Common myeloid progenitor, CD34-positive (primary cell): ENCODE data around the gene APOBR.
"Not testable (repeated sequence)": the region's sequence is repeated elsewhere in the genome, so short reads cannot be mapped to it uniquely, and the experiment has no call there.

Source experiments
- CTCF ChIA-PET: fragments of 350-600 bp; sonication (Branson Sonifier 250); formaldehyde crosslinking; loops from one replicate; lab custom pipeline; 2021; ENCODE audit warnings: antibody characterized with exemption; lab: Charles Lee
- POLR2A ChIA-PET: fragments of 350-600 bp; sonication (Branson Sonifier 250); formaldehyde crosslinking; loops from one replicate; lab custom pipeline; 2021; ENCODE audit warnings: antibody characterized with exemption; lab: Charles Lee
- DNase-seq, 3 donors: peaks; one replicate each; pipeline versions ENCODE4 v3.0.0 to v3.0.0-alpha.2; 2013
- H3K27ac ChIP-seq, 2 experiments: 1 replicate in 1 of 2; 2 replicates in 1 of 2; pipeline ENCODE4 v1.7.0; 2013; ENCODE audit warnings: inconsistent platforms in 2 of 2, low read length in 2 of 2, mild to moderate bottlenecking in 2 of 2, low read depth in 1 of 2, moderate library complexity in 1 of 2; ENCODE audit not compliant: severe bottlenecking in 2 of 2, insufficient read depth in 1 of 2, poor library complexity in 1 of 2
- H3K27me3 ChIP-seq, 5 experiments: replicated peaks in 2 of 5; 1 replicate in 3 of 5; 2 replicates in 2 of 5; pipeline versions ENCODE4 v1.6.1 to v1.7.0; 2013; ENCODE audit warnings: low read length in 4 of 5, mild to moderate bottlenecking in 2 of 5, moderate library complexity in 2 of 5, inconsistent platforms in 1 of 5; ENCODE audit not compliant: insufficient read depth in 5 of 5, control insufficient read depth in 4 of 5
- H3K36me3 ChIP-seq, 4 experiments: 1 replicate in 2 of 4; 2 replicates in 2 of 4; pipeline versions ENCODE4 v1.6.1 to v1.7.0; 2013; ENCODE audit warnings: low read length in 3 of 4, control low read depth in 1 of 4, mild to moderate bottlenecking in 1 of 4; ENCODE audit not compliant: control insufficient read depth in 4 of 4, insufficient read depth in 4 of 4
- H3K4me1 ChIP-seq, 4 experiments: 1 replicate in 3 of 4; 2 replicates in 1 of 4; pipeline versions ENCODE4 v1.6.1 to v1.7.1; 2013; ENCODE audit warnings: low read length in 3 of 4, mild to moderate bottlenecking in 3 of 4, control low read depth in 1 of 4, inconsistent platforms in 1 of 4, moderate library complexity in 1 of 4; ENCODE audit not compliant: control insufficient read depth in 4 of 4, insufficient read depth in 4 of 4; ENCODE audit errors: control extremely low read depth in 1 of 4
- H3K4me3 ChIP-seq, 7 experiments: 1 replicate in 4 of 7; 2 replicates in 3 of 7; pipeline versions ENCODE4 v1.5.1 to v1.7.0; 2013; ENCODE audit warnings: mild to moderate bottlenecking in 7 of 7, low read length in 6 of 7, moderate library complexity in 6 of 7, inconsistent platforms in 2 of 7, low read depth in 2 of 7, control low read depth in 1 of 7; ENCODE audit not compliant: insufficient read depth in 4 of 7, control insufficient read depth in 1 of 7; ENCODE audit errors: extremely low read depth in 1 of 7
- H3K9me3 ChIP-seq, 5 experiments: 1 replicate in 4 of 5; 2 replicates in 1 of 5; pipeline versions ENCODE4 v1.6.1 to v1.7.1; 2013; ENCODE audit warnings: low read length in 4 of 5, mild to moderate bottlenecking in 2 of 5, inconsistent platforms in 1 of 5, low read depth in 1 of 5, moderate library complexity in 1 of 5; ENCODE audit not compliant: control insufficient read depth in 4 of 5, insufficient read depth in 2 of 5; ENCODE audit errors: control extremely low read depth in 1 of 5
- WGBS: methylation state at CpG from one replicate; pipeline ENCODE4 v1.1.5; 2013; ENCODE audit not compliant: insufficient coverage; 5-methylcytosine and 5-hydroxymethylcytosine counted together

The APOBR gene

DNA sequence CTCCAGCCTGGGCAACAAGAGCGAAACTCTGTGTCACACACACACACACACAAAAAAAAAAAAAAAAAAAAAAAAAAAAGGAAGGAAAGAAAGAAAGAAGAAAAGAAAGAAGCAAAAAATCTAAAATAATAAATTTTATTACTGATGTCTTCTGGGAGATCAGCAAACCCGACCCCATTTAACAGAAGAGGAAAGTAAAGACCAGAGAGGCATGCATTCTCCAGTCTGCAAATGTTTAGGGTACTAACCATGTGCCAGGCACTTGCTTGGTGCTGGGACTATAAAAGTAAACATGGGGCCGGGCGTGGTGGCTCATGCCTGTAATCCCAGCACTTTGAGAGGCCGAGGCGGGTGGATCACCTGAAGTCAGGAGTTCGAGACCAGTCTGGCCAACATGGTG is 51.5 kb downstream of the APOBR start:
- H3K4me1 ChIP-seq: peaks cover 0 to 13% (median 10%) of the 10 kb centered on the region in 4 experiments
- H3K36me3 ChIP-seq, POLR2A ChIA-PET, H3K27me3 ChIP-seq, H3K27ac ChIP-seq, CTCF ChIA-PET, H3K9me3 ChIP-seq, H3K4me3 ChIP-seq, DNase-seq: not testable (repeated sequence)
- WGBS: 93% methylated on average over 5 of the region's 7 CpGs

DNA sequence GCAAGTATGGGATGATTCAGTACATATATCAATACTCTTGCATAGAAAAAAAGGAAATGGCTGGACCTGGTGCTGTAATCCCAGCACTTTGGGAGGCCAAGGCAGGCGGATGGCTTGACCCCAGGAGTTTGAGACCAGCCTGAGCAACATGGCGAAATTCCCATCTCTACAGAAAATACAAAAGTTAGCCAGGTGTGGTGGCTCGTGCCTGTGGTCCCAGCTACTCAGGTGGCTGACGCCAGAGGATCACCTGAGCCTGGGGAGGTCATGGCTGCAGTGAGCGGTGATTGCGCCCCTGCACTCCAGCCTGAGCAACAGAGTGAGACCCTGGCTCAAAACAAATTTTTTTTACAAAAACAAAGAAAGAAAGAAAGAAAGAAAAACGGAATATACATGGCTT is 52.2 kb downstream of the APOBR start:
- ChIA-PET CTCF (no interaction called here), POLR2A (no interaction called here)

DNA sequence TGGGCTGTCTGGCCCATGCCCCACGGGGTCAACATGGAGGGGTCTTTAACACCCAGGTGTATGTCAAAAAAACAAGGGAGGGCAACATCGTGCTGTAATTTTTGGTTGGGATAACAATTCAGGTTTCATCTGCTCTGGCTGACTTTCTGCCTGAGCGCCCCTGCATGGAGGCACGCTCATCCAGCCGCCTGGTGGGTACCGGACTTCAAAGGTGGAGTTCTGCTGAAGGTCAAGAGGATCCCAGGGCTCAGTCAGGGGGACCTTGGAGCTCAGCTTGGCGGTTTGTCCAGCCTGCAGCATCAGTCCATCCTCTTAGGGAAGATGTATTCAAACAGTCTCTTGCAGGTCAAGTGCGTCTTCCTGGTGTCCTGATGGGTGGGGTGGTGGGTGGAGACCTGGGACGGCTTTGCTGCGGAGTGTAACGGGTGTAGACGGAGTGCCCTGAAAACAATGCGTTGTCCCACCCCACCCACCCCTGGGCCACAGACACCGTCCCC is 53.9 kb downstream of the APOBR start:
- Histone ChIP-seq H3K27me3 (no peaks in the 10 kb centered on the region), H3K4me3 (no peak overlapping the region), H3K36me3 (no peaks in the 10 kb centered on the region), H3K27ac (no peak overlapping the region), H3K9me3 (no peaks in the 10 kb centered on the region), H3K4me1 (peaks cover 0 to 8% (median 5%) of the 10 kb centered on the region in 4 experiments)
- ChIA-PET CTCF (no interaction called here), POLR2A (no interaction called here)
- DNase-seq: no peak
- WGBS: 94% methylated on average over 11 of the region's 14 CpGs

More for the DNA sequence above, 52.2 kb downstream of the APOBR start:
- H3K4me3 ChIP-seq: no peak overlapping the region
- peaks cover 0 to 13% (median 10%) of the 10 kb centered on the region in 4 experiments for H3K4me1 ChIP-seq
- H3K9me3 ChIP-seq: no peaks in the 10 kb centered on the region
- no peaks in the 10 kb centered on the region for H3K36me3 ChIP-seq
- no peak for DNase-seq
- H3K27ac ChIP-seq: no peak overlapping the region
- H3K27me3 ChIP-seq: no peaks in the 10 kb centered on the region
- 100% methylated on average over 5 of the region's 7 CpGs for WGBS
